ENCODE results near the gene SP7.
"Not testable (repeated sequence)": the region's sequence is repeated elsewhere in the genome, so short reads cannot be mapped to it uniquely, and the experiment has no call there.

The SP7 gene

GRCh38 chr12:53308276-53308675 is 27.9 kb downstream of the SP7 start:
- no peak for DNase-seq

GRCh38 chr12:53306826-53307225 is 29.3 kb downstream of the SP7 start:
- DNase-seq = no peak

- no peak for DNase-seq
These were observed 33.3 kb downstream of the SP7 start for GRCh38 chr12:53302903-53303302.

GRCh38 chr12:53300187-53300586 is 36.0 kb downstream of the SP7 start:
- peak; percentile 68 for DNase-seq

- DNase-seq = peak; percentile 88
These were observed 36.5 kb downstream of the SP7 start, which contains the start of gene MYG1 for GRCh38 chr12:53299454-53300180. TSS of gene MYG1 (plus strand) at chr12:53299695. CDS start at chr12:53299738, 43 bp downstream.

GRCh38 chr12:53299101-53299453 is 37.1 kb downstream of the SP7 start:
- peak; percentile 95 for DNase-seq

- DNase-seq = peak; percentile 91
These were observed 38.0 kb downstream of the SP7 start for GRCh38 chr12:53298164-53298563.

- DNase-seq = not testable (repeated sequence)
These were observed 39.0 kb downstream of the SP7 start for GRCh38 chr12:53297106-53297505.

- no peak for DNase-seq
These were observed 40.3 kb downstream of the SP7 start for GRCh38 chr12:53295891-53296219.

- DNase-seq = peak; percentile 90
These were observed 40.9 kb downstream of the SP7 start, which contains the start of gene PFDN5 for GRCh38 chr12:53295070-53295890. TSS of gene PFDN5 (plus strand) at chr12:53295542. CDS start at chr12:53295568, 26 bp downstream.

GRCh38 chr12:53292426-53292825 is 43.7 kb downstream of the SP7 start:
- no peak for DNase-seq

- DNase-seq = no peak
These were observed 45.5 kb downstream of the SP7 start for GRCh38 chr12:53290661-53291060.

GRCh38 chr12:53289891-53290290 is 46.3 kb downstream of the SP7 start:
- no peak for DNase-seq

GRCh38 chr12:53288322-53288721 is 47.8 kb downstream of the SP7 start:
- DNase-seq = no peak

GRCh38 chr12:53287741-53288216 is 48.4 kb downstream of the SP7 start:
- DNase-seq = peak; percentile 67

- DNase-seq = no peak
These were observed 49.7 kb downstream of the SP7 start for GRCh38 chr12:53286448-53286847.

- DNase-seq = no peak
These were observed 56.2 kb downstream of the SP7 start for GRCh38 chr12:53279888-53280498.

- DNase-seq = no peak
These were observed 56.8 kb downstream of the SP7 start for GRCh38 chr12:53279283-53279869.

GRCh38 chr12:53277981-53278380 is 58.2 kb downstream of the SP7 start:
- no peak for DNase-seq

All from suppressor macrophage treated with lipopolysaccharide for 4 hours (primary cell).